ENCODE data around the gene ARMH3.

The ARMH3 gene

GRCh38 chr10:101829561-101830315, 226.2 kb downstream of the ARMH3 start:
- DNase-seq (ENCODE audit: low spot score), result peak; percentile 56

- no peak for DNase-seq (ENCODE audit: low spot score)
These were observed 227.0 kb downstream of the ARMH3 start for GRCh38 chr10:101828766-101829551.

- DNase-seq (ENCODE audit: low spot score), result no peak
These were observed 227.9 kb downstream of the ARMH3 start for GRCh38 chr10:101827919-101828600.

GRCh38 chr10:101826852-101827434, 229.0 kb downstream of the ARMH3 start:
- no peak for DNase-seq (ENCODE audit: low spot score)

- DNase-seq (ENCODE audit: low spot score), result no peak
These were observed 231.2 kb downstream of the ARMH3 start for GRCh38 chr10:101824736-101825135.

- no peak for DNase-seq (ENCODE audit: low spot score)
These were observed 236.9 kb downstream of the ARMH3 start for GRCh38 chr10:101818872-101819633.

- peak; percentile 99 for DNase-seq (ENCODE audit: low spot score)
These were observed 237.7 kb downstream of the ARMH3 start, which contains the start of gene OGA for GRCh38 chr10:101818119-101818871. TSS of gene OGA (minus strand) at chr10:101818444. CDS start at chr10:101818022, 422 bp downstream.

- DNase-seq (ENCODE audit: low spot score), result no peak
These were observed 238.4 kb downstream of the ARMH3 start for GRCh38 chr10:101817337-101818118.

- DNase-seq (ENCODE audit: low spot score), result no peak
These were observed 239.0 kb downstream of the ARMH3 start for GRCh38 chr10:101816913-101817336.

- DNase-seq (ENCODE audit: low spot score), result no peak
These were observed 239.6 kb downstream of the ARMH3 start for GRCh38 chr10:101816376-101816775.

- DNase-seq (ENCODE audit: low spot score), result peak; percentile 17
These were observed 241.4 kb downstream of the ARMH3 start for GRCh38 chr10:101814466-101815071.

- no peak for DNase-seq (ENCODE audit: low spot score)
These were observed 243.4 kb downstream of the ARMH3 start for GRCh38 chr10:101812606-101813005.

- DNase-seq (ENCODE audit: low spot score), result no peak
These were observed 248.8 kb downstream of the ARMH3 start for GRCh38 chr10:101807158-101807557.

- DNase-seq (ENCODE audit: low spot score), result no peak
These were observed 252.5 kb downstream of the ARMH3 start for GRCh38 chr10:101803511-101803910.

- no peak for DNase-seq (ENCODE audit: low spot score)
These were observed 258.4 kb downstream of the ARMH3 start for GRCh38 chr10:101797403-101798059.

All from CD4-positive, alpha-beta T cell treated with Interleukin-15 for 4 hours (primary cell).